GM12878 (cell line): ENCODE measurements around the gene HPD.

Experiments used
- ATF3 ChIP-seq: IDR thresholded peaks from 2 replicates; pipeline ENCODE4 v1.6.1; 2011; ENCODE audit warnings: low read depth, mild to moderate bottlenecking, low read length, moderate library complexity, borderline replicate concordance; ENCODE audit errors: extremely low read depth
- CTCF ChIP-seq, 3 experiments: IDR thresholded peaks in 2 of 3; conservative IDR thresholded peaks in 1 of 3; 2 replicates each; pipeline ENCODE4 v1.5.1; 2011; ENCODE audit warnings: low read depth in 3 of 3, low read length in 3 of 3, mild to moderate bottlenecking in 3 of 3, control low read depth in 2 of 3, moderate library complexity in 2 of 3, inconsistent platforms in 1 of 3, mixed read lengths in 1 of 3; ENCODE audit not compliant: control insufficient read depth in 2 of 3, insufficient read depth in 1 of 3; ENCODE audit errors: extremely low read depth in 1 of 3
- EGR1 ChIP-seq, 2 experiments: IDR thresholded peaks; 1 replicate in 1 of 2; 2 replicates in 1 of 2; pipeline ENCODE4 v1.6.1; 2011 to 2012; ENCODE audit warnings: low read depth in 2 of 2, low read length in 2 of 2, borderline replicate concordance in 1 of 2, mild to moderate bottlenecking in 1 of 2, moderate library complexity in 1 of 2
- EZH2 ChIP-seq: IDR thresholded peaks from 2 replicates; pipeline ENCODE4 v1.6.1; 2012; ENCODE audit warnings: low read depth, mild to moderate bottlenecking, control low read depth, inconsistent platforms, low read length, borderline replicate concordance; ENCODE audit not compliant: control insufficient read depth
- HDAC2 ChIP-seq: fragments of 200-600 bp; sonication (generic); IDR thresholded peaks from 2 replicates; pipeline ENCODE4 v1.6.1; 2017
- KAT2A ChIP-seq: conservative IDR thresholded peaks from 2 replicates; pipeline ENCODE4 v1.6.1; 2011; ENCODE audit warnings: low read depth, low read length; ENCODE audit not compliant: control insufficient read depth
- POLR2A ChIP-seq: IDR thresholded peaks from 2 replicates; pipeline ENCODE4 v1.6.1; 2011; ENCODE audit warnings: low read depth, mild to moderate bottlenecking, low read length
- PRDM15 ChIP-seq: fragments of 450-650 bp; formaldehyde crosslinking; IDR thresholded peaks from 2 replicates; pipeline ENCODE4 v1.4.0; 2020; ENCODE audit warnings: mild to moderate bottlenecking, moderate library complexity
- RAD21 ChIP-seq: IDR thresholded peaks from 2 replicates; pipeline ENCODE4 v1.6.1; 2011; ENCODE audit warnings: mild to moderate bottlenecking, low read depth, low read length, moderate library complexity; ENCODE audit not compliant: insufficient read depth
- RAD51 ChIP-seq: fragments of 450-650 bp; IDR thresholded peaks from 2 replicates; pipeline ENCODE4 v1.6.1; 2016; ENCODE audit warnings: moderate library complexity, mild to moderate bottlenecking, inconsistent platforms
- SMC3 ChIP-seq: IDR thresholded peaks from 2 replicates; pipeline ENCODE4 v1.6.1; 2011; ENCODE audit warnings: low read length, improper control_type of control experiment, borderline replicate concordance

GRCh38 chr12:121803861-121804416 is 54.7 kb downstream of the HPD start, which contains the start of gene SETD1B:
- no peak for TF ChIP-seq CTCF (IDR thresholded peaks at IDR 0.05 in 2 of 3, conservative IDR thresholded peaks at IDR 0.05 in 1 of 3; ENCODE audit: control insufficient read depth in 2 of 3, extremely low read depth in 1 of 3, insufficient read depth in 1 of 3, low read depth in 3 of 3, low read length in 3 of 3)
- TF ChIP-seq RAD51 = no peak
- no peak for TF ChIP-seq RAD21
- TF ChIP-seq EGR1 (IDR thresholded peaks at IDR 0.05; ENCODE audit: borderline replicate concordance in 1 of 2, low read depth in 2 of 2, low read length in 2 of 2) = no peak
- TF ChIP-seq SMC3 = no peak
- no peak for TF ChIP-seq HDAC2
- no peak for TF ChIP-seq PRDM15 (CRISPR knock-in tag)
- no peak for TF ChIP-seq EZH2
- TF ChIP-seq ATF3 = no peak
- no peak for TF ChIP-seq POLR2A
- TF ChIP-seq KAT2A = no peak
